GM15510 (cell line): Measurements from ENCODE around the gene GRIA2.

ENCODE experiments used
- POLR2A ChIP-seq: IDR thresholded peaks from 3 replicates; pipeline ENCODE4 v1.6.1; 2011; ENCODE audit warnings: borderline replicate concordance; ENCODE audit not compliant: insufficient read length; ENCODE audit errors: extremely low read depth

GRIA2 gene

GRCh38 chr4:157242871-157243270, 22.3 kb downstream of the GRIA2 start:
- TF ChIP-seq POLR2A = no peak

- no peak for TF ChIP-seq POLR2A
These were observed 23.8 kb downstream of the GRIA2 start for GRCh38 chr4:157244348-157244747.

- TF ChIP-seq POLR2A = no peak
These were observed 24.8 kb downstream of the GRIA2 start for GRCh38 chr4:157245351-157245750.

GRCh38 chr4:157246964-157247363, 26.4 kb downstream of the GRIA2 start:
- TF ChIP-seq POLR2A = no peak

- TF ChIP-seq POLR2A = no peak
These were observed 44.8 kb downstream of the GRIA2 start for GRCh38 chr4:157265281-157265680.

GRCh38 chr4:157270108-157270507, 49.6 kb downstream of the GRIA2 start:
- TF ChIP-seq POLR2A = no peak

GRCh38 chr4:157270552-157270951, 50.0 kb downstream of the GRIA2 start:
- TF ChIP-seq POLR2A = no peak

GRCh38 chr4:157271166-157271869, 50.8 kb downstream of the GRIA2 start:
- TF ChIP-seq POLR2A = no peak

GRCh38 chr4:157280673-157281072, 60.1 kb downstream of the GRIA2 start:
- TF ChIP-seq POLR2A = no peak

- no peak for TF ChIP-seq POLR2A
These were observed 61.5 kb downstream of the GRIA2 start for GRCh38 chr4:157282019-157282418.

GRCh38 chr4:157287445-157287844, 66.9 kb downstream of the GRIA2 start:
- TF ChIP-seq POLR2A = no peak

GRCh38 chr4:157290622-157291021, 70.1 kb downstream of the GRIA2 start:
- TF ChIP-seq POLR2A = no peak

- no peak for TF ChIP-seq POLR2A
These were observed 70.5 kb downstream of the GRIA2 start for GRCh38 chr4:157291071-157291470.

GRCh38 chr4:157293673-157294072, 73.1 kb downstream of the GRIA2 start:
- TF ChIP-seq POLR2A = no peak

GRCh38 chr4:157294575-157294974, 74.0 kb downstream of the GRIA2 start:
- no peak for TF ChIP-seq POLR2A

- no peak for TF ChIP-seq POLR2A
These were observed 80.2 kb downstream of the GRIA2 start for GRCh38 chr4:157300701-157301100.
